HG03066 (cell line): ENCODE measurements around the gene TOR3A.
A peak's percentile ranks its signal among the peaks of the same experiment; 100 is the strongest.

Experiments
- ATAC-seq: cut with Tn5 transposase; IDR thresholded peaks from one replicate; pipeline ENCODE4 v1.9.1; 2021; ENCODE audit warnings: low read depth; ENCODE audit not compliant: unreplicated experiment

TOR3A gene

DNA sequence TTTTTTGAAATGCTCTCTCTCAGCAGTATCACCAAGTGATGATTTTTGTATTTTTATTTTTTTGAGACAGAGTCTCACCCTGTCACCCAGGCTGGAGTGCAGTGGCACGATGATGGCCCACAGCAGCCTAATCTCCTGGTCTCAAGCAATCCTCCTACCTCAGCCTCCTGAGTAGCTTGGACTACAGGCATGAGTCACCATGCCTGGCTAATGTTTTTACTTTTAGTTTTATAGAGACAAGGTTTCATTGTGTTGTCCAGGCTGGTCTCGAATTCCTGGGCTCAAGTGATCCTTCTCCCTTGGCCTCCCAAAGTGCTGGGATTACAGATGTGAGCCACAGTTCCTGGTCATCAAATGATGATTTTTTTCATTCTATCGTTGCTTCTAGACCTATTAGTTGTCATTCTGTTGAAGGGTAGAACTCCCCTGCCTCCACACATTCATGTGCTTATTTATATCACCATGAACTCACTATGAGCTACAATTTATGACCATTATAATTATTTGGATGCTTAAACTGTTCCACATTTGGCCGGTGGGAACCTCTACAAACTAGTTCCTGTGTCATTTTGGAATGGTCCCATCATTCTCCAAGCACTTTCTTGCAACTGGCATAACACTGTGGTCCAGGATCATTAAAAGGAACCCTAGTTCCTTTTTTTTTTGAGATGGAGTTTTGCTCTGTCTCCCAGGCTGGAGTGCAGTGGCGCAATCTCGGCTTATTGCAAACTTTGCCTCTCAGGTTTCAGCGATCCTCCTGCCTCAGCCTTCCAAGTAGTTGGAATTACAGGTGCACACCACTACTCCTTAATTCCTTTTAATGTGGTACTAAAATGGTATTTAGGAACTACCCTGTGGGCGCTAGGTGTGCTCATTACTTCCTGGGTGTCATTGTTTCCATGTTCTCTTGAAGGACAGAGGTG lies 20.2 kb upstream of the TOR3A start:
- ATAC-seq: no peak

DNA sequence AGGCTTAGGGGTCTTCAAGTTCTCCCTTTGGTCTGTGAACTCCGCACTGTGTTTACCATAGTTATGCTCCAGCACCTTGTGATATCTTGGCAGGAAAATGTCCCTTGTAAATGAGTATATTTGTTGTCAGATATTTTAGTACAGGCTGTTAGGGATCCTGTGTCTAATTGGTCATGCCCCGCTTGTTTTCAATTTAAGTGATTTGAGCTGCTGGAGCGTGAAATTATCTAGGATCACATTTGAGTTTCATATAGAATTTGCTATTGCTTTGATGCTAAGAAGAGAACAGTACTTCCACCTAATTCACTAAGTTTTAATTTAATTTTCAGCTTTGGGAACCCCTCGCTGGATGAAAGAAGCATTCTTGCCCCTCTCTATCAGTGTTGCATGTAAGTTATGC lies 15.4 kb upstream of the TOR3A start:
- ATAC-seq: no peak

GRCh38 chr1:179077396-179077795 lies 4.5 kb upstream of the TOR3A start:
- no peak for ATAC-seq

GRCh38 chr1:179079113-179079761 lies 2.6 kb upstream of the TOR3A start:
- no peak for ATAC-seq

- ATAC-seq: peak; percentile 17
Observed at GRCh38 chr1:179080866-179081686, 794 bp upstream of the TOR3A start.

GRCh38 chr1:179082333-179082998 lies 596 bp downstream of the TOR3A start:
- peak; percentile 9 for ATAC-seq

- ATAC-seq: no peak
Observed at GRCh38 chr1:179082999-179083335, 1.1 kb downstream of the TOR3A start.

GRCh38 chr1:179083533-179083932 lies 1.7 kb downstream of the TOR3A start:
- ATAC-seq: no peak

DNA sequence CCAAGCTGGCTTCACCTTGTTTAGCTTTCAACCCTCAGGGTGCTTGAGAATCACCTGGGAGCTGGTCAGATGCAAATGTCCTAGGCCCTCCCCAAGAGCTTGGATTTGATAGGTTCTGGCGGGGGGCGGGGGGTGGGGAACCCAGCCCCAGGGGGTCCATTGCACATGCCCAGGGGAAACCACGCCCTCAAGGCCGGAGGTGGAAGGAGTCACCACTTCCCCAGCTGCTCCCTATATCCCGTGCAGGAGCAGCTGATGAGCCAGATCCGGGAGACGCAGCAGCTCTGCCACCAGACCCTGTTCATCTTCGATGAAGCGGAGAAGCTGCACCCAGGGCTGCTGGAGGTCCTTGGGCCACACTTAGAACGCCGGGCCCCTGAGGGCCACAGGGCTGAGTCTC lies 5.8 kb downstream of the TOR3A start:
- no peak for ATAC-seq

DNA sequence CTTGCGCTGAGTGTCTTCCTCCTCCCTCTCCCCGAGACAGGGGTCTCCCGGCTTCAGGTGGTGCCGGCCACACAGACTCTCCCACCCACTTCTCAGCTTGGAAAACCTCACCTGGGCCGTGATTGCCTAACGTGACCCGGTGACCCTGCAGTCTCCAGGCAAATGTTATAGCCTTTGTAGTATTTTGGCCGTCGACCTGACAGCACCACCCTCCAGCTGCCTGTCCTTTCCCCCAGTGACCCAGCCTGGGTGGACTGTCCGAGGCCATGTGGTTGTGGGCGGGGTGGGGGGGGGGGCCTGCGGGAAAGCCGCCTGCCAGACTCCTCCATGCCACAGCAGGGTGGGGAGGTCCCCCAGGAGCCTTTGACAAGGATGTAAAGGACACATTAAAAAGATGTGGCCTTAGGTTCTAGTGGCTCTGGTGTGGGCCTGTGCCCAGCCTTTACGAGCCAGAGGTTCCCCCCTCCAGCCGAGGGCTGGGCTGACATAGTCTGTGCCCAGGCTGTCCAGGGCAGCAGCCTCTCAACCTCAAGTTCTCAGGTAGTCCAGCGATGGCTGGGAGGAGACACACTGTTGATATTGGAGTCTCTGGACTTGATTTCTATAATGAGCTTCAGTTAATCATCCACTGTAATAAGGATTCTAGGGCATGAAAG lies 8.1 kb downstream of the TOR3A start:
- ATAC-seq: no peak

DNA sequence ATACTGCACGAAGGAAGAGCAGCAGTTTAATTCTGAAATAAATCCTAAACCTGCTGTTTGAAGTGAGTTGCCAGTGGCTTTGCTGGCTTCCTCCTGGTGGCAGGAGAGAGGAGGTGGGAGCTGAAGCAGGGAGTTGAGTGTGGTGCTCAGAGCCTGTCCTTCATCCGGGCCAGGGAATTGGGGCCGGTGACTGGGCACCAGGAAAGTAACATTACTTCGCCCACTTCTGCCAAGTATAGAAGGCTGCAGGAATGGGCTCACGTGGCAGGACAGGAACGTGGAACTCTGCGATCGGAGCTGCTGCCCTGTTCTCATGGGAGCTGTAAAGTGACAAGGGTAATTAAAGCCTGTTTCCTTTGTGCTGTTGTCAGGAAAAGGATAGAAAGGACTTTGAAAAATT lies 8.7 kb downstream of the TOR3A start:
- ATAC-seq: no peak

GRCh38 chr1:179090923-179091322 lies 9.1 kb downstream of the TOR3A start:
- no peak for ATAC-seq

- no peak for ATAC-seq
Observed at GRCh38 chr1:179091691-179092165, 9.9 kb downstream of the TOR3A start.

DNA sequence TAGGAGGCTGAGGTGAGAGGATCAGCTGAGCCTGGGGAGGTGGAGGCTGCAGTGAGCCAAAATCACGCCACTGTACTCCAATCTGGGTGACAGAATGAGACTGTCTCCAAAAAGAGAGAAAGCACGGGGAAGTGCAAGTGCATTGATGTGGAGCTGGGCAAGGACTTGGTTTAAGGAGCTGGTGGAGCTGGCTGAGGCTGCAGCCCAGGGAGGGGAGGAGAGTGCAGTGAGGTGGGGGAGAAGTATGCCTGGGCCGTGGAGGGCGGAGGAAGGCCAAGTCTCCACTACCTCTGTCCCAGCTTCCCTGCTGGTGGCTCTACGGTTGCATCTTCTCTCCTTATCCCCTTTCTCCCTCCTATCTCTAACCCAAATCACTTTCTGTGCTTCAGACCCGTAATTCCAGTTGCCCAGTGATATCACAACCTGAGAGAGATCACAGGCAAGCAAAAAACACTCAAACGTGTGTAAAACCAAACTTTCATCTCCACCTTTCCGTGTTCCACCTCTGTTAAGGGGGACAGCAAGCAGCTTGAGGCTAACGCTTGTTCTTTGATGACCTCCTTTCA lies 11.1 kb downstream of the TOR3A start:
- ATAC-seq: no peak

DNA sequence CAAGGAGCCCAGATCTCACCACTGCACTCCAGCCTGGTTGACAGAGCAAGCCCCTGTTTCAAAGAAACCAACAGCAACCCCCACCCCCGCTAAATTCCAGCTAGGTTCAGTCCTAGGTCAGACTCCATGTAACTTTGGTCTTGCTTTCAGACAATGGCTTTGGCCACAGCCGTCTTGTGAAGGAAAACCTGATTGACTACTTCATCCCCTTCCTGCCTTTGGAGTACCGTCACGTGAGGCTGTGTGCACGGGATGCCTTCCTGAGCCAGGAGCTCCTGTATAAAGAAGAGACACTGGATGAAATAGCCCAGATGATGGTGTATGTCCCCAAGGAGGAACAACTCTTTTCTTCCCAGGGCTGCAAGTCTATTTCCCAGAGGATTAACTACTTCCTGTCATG lies 12.9 kb downstream of the TOR3A start:
- no peak for ATAC-seq

DNA sequence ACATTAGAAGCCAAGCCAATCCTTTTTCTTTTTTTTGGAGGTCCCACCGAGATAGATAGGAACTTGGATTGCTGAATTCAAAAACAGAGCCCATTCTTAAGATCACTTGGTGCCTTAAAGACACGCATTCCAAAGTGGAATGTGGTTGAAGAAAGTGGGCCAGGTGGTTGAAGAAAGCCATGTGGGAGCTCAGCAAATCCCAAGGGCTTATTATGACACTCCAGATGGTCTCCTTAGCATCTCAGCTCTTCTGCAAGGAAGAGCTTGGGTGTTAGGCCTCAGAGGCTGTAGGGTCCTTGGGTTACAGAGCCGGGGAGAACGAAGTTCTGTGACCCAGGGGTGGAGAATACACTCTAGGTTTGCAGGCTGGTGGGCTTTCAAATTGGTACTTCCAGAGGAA lies 13.5 kb downstream of the TOR3A start:
- ATAC-seq: no peak

GRCh38 chr1:179095924-179096323 lies 14.1 kb downstream of the TOR3A start:
- no peak for ATAC-seq

DNA sequence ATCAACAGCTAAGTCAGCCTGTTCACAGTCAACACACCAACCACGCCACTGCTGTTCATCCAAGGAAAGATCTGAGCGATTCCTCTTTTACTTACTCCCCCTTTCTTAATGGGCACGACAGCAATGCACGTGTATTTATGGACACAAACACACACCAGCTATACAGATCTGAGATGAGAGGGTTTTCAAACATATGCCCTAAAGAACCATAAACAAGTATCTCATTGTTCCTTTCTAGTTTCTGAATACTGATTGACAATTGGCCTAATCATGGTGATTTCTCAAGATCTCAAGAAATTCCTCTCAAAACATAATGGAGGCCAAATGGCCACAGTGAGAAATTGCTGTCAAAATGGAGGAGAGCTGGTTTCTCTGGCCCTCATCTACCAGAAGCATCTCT lies 18.0 kb downstream of the TOR3A start:
- ATAC-seq: no peak

DNA sequence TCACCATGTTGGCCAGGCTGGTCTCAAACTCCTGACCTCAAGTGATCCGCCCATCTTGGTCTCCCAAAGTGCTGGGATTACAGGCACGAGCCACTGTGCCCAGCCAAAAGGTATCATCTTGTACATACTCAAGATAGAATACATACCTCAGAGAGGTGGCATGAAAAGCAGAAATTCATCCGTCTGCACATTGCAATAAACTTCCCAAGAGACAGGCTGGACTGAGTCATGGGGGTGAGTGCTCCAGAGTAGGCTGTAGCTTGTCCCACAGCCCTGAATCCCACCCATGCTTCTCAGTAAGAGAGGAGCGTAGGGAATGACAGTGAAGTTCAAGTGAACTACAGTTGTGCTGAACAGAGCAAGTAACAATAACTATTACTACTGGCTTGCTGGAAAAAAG lies 19.7 kb downstream of the TOR3A start:
- ATAC-seq: no peak

DNA sequence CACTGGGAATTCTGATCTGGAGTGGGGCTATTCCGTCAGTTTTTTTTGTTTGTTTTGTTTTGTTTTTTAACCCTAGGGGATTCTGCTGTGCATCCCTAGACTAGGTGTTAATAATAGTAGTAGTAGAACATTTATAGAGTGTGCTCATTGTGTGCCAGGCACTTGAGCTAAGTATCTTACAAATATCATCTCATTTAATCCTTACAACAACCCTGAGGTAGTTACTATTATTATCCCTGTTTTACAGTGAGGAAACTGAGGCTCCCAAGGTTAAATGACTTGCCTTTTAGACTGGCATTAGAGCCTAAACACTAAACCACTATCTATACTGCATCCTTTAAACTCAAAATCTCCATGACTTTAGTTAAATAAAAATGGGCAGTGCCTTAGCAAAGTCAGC lies 22.1 kb downstream of the TOR3A start:
- no peak for ATAC-seq
